GM21825 (cell line): ENCODE measurements around the gene TENT4A.
A peak's percentile ranks its signal among the peaks of the same experiment; 100 is the strongest.

Experiments
- ATAC-seq: cut with Tn5 transposase; IDR thresholded peaks from one replicate; pipeline ENCODE4 v1.9.1; 2021; ENCODE audit warnings: mild to moderate bottlenecking, moderate library complexity; ENCODE audit not compliant: unreplicated experiment

TENT4A gene

DNA sequence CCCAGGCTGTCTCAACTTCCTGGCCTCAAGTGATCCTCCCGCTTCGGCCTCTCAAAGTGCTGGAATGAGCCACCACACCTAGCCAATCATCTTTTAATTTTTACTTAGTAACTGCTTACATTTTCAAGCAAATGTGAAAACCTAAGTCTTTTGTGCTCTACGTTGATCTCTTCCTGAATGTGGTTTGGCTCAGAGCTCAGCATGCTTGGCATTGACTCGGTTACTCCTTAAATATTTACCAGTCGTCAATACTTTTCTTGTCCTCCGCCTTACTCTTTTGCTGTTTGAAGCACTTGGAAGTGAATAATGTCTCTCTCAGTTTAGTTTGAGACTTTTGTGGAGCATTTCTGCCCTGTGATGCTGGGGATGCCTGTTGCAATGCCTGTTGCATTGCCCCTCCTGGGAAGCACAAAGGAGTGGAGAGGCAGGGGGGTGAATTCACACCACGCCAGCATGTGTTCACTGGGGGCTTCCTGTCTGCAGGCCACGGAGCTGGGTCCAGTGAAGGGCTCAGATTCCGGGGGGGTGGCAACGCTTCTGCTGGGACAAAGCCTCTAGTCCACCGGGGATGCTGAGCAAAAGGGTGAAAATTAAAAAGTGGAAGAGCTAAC, 13.1 kb upstream of the TENT4A start:
- no peak for ATAC-seq

GRCh38 chr5:6700685-6701355, 12.4 kb upstream of the TENT4A start:
- no peak for ATAC-seq

GRCh38 chr5:6701491-6701890, 11.7 kb upstream of the TENT4A start:
- no peak for ATAC-seq

DNA sequence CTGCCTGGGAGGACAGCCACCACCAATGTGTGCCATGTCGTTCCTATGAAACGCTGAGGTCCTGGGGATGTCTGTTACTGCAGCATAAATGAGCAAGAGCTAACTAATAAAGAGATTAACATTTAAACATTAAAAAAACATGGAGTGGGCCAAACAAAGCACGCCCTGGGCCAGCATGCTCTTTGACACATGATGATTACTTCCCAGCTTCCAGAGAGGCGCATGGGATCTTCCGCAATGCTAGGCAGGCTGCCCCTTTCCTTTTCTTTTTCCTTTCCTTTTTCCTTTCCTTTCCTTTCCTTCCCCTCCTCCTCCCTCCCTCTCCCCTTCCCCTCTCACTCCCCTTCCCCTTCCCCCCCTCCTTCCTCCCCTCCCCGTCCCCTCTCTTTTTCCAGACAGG, 10.6 kb upstream of the TENT4A start:
- ATAC-seq = no peak

- ATAC-seq = no peak
Observed at GRCh38 chr5:6703806-6704205, 9.4 kb upstream of the TENT4A start.

GRCh38 chr5:6704361-6704851, 8.8 kb upstream of the TENT4A start:
- ATAC-seq = no peak

- peak; percentile 55 for ATAC-seq
Observed at GRCh38 chr5:6705088-6705487, 8.1 kb upstream of the TENT4A start.

GRCh38 chr5:6705959-6706358, 7.3 kb upstream of the TENT4A start:
- ATAC-seq = no peak

- no peak for ATAC-seq
Observed at GRCh38 chr5:6707852-6708251, 5.4 kb upstream of the TENT4A start.

- ATAC-seq = no peak
Observed at GRCh38 chr5:6708814-6709213, 4.4 kb upstream of the TENT4A start.

DNA sequence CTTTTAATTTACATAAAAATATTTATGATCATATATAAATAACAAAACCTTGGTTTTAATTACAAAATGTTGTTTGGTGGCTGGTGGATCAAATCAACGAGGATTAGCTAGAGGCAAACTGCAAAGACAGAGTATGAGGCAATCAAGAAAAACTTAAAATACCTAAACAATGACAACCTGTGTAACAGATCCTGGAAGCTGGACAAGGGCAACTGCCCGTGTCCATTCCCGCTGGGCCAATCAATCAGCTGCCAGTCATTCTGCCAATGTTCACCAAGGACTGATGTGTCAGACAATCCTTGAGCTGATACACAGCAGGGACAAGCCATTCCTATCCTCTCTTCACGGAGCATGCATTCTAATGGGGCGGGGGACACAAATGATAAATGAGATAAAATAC, 3.2 kb upstream of the TENT4A start:
- no peak for ATAC-seq

- no peak for ATAC-seq
Observed at GRCh38 chr5:6710551-6711318, 2.5 kb upstream of the TENT4A start.

- ATAC-seq = no peak
Observed at GRCh38 chr5:6711409-6712141, 1.7 kb upstream of the TENT4A start.

DNA sequence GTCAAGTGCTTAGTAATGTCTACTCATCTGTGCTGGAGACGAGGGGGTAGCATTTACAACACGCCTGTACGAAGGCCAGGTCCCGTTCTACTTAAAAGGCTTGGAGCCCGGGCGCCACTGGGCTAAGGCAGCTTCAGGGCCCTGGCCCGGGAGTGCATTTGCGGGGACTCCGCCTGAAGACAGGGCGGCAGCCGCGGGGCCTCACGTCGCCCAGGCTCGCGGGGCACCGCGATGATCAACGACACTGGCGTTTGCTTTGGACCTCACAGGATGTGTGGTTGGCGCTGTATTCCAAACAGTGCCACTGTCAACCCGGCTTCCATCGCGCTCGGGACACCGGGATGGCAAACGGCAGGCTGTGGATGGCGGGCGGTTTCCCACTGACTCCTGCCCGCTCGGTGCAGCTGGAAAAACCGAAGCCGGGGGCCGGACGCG, 1.1 kb upstream of the TENT4A start:
- peak; percentile 14 for ATAC-seq

- peak; percentile 46 for ATAC-seq
Observed at GRCh38 chr5:6712577-6713273, 507 bp upstream of the TENT4A start.

- no peak for ATAC-seq
Observed at GRCh38 chr5:6714226-6715041, 1.2 kb downstream of the TENT4A start.

DNA sequence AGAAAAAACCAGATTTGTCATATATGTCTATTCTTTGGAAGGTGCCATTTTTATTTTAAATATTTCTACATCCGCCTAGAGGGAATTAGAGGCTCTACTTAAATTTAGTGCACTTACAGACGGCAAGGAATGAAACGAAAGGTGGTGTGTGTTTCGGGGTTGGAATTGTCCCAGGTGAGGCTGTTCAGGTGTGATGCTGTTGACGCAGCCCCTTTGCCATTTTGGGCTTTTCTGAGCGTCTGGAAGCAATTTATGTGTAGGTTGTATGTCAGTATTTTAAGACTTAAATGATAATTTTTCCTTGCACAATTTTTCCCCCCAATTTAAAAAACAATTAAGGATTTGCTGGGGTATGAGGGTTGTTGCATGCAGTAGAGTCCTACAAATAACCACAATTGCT, 2.0 kb downstream of the TENT4A start:
- no peak for ATAC-seq

- no peak for ATAC-seq
Observed at GRCh38 chr5:6715758-6716628, 2.8 kb downstream of the TENT4A start.

- no peak for ATAC-seq
Observed at GRCh38 chr5:6716629-6717149, 3.5 kb downstream of the TENT4A start.
